OCI-LY7 (cell line): ENCODE measurements around the gene SASH1. TPM values are rescaled to one million over a fixed set of nuclear protein-coding genes. Genes with fewer than 3 reads are reported as not detected.

ENCODE experiments used
- BruUV-seq: library from RNA; stranded (reverse); fragments of 400-500 nt; replicated peaks from 2 replicates; lab custom pipeline; 2021; lab: Mats Ljungman, UMichigan
- CTCF ChIA-PET: fragments of 300-600 bp; sonication (Branson Sonifier 250); formaldehyde crosslinking; loops from one replicate; lab custom pipeline; 2022; ENCODE audit warnings: antibody characterized with exemption; ENCODE audit not compliant: unreplicated experiment; lab: Charles Lee
- POLR2A ChIA-PET: fragments of 300-600 bp; sonication (Branson Sonifier 250); formaldehyde crosslinking; loops from one replicate; lab custom pipeline; 2022; ENCODE audit warnings: antibody characterized with exemption; lab: Charles Lee
- DNase-seq: peaks from one replicate; pipeline ENCODE4 v3.0.0-alpha.2; 2015; ENCODE audit warnings: low spot score
- H2AFZ ChIP-seq: fragments of 200-600 bp; sonication (generic), shearing (Covaris generic); 2 replicates; pipeline ENCODE4 v1.6.1; 2014; ENCODE audit warnings: mild to moderate bottlenecking, antibody characterized with exemption, low read length, moderate library complexity
- H3K27ac ChIP-seq: fragments of 200-600 bp; sonication (generic); 2 replicates; pipeline ENCODE4 v1.5.1; 2014; ENCODE audit warnings: mixed run types, low read depth, mild to moderate bottlenecking, moderate library complexity, low read length, inconsistent platforms; ENCODE audit not compliant: poor library complexity, severe bottlenecking
- H3K36me3 ChIP-seq: fragments of 200-600 bp; sonication (generic); 2 replicates; pipeline ENCODE4 v1.6.1; 2014; ENCODE audit warnings: mild to moderate bottlenecking, antibody characterized with exemption, low read length, moderate library complexity, mixed read lengths; ENCODE audit not compliant: insufficient read depth
- H3K4me1 ChIP-seq: fragments of 200-600 bp; sonication (generic); 2 replicates; pipeline ENCODE4 v1.5.1; 2014; ENCODE audit warnings: mild to moderate bottlenecking, low read length; ENCODE audit not compliant: insufficient read depth, poor library complexity, severe bottlenecking
- H3K4me2 ChIP-seq: fragments of 200-600 bp; sonication (generic); 2 replicates; pipeline ENCODE4 v1.6.1; 2014; ENCODE audit warnings: mild to moderate bottlenecking, low read length
- H3K4me3 ChIP-seq: fragments of 200-600 bp; sonication (generic); 2 replicates; pipeline ENCODE4 v1.5.1; 2014; ENCODE audit warnings: mild to moderate bottlenecking, low read depth, low read length; ENCODE audit not compliant: poor library complexity, severe bottlenecking
- H3K79me2 ChIP-seq: fragments of 200-600 bp; sonication (generic); 2 replicates; pipeline ENCODE4 v1.6.1; 2016; ENCODE audit warnings: low read depth, mild to moderate bottlenecking, low read length, moderate library complexity, mixed read lengths; ENCODE audit not compliant: insufficient read depth
- H3K9me2 ChIP-seq: fragments of 200-600 bp; sonication (generic); 2 replicates; pipeline ENCODE4 v1.6.1; 2016; ENCODE audit warnings: mild to moderate bottlenecking, low read length, mixed read lengths; ENCODE audit not compliant: insufficient read depth
- H3K9me3 ChIP-seq: fragments of 200-600 bp; sonication (generic); 2 replicates; pipeline ENCODE4 v1.6.1; 2014; ENCODE audit warnings: mild to moderate bottlenecking, mixed run types, low read length, mixed read lengths
- H4K20me1 ChIP-seq: fragments of 200-600 bp; sonication (generic); 2 replicates; pipeline ENCODE4 v1.6.1; 2014; ENCODE audit warnings: mild to moderate bottlenecking, antibody characterized with exemption, low read length, moderate library complexity, mixed read lengths; ENCODE audit not compliant: insufficient read depth
- CTCF ChIP-seq: fragments of 200-600 bp; sonication (generic); conservative IDR thresholded peaks from 2 replicates; pipeline ENCODE4 v1.5.1; 2014; ENCODE audit warnings: mild to moderate bottlenecking, antibody characterized with exemption, low read length, moderate library complexity, mixed read lengths
- EZH2phosphoT487 ChIP-seq: fragments of 200-600 bp; sonication (generic); IDR thresholded peaks from 2 replicates; pipeline ENCODE4 v1.6.1; 2018; ENCODE audit warnings: low read depth, borderline replicate concordance, mild to moderate bottlenecking, mixed run types, antibody characterized with exemption, low read length, moderate library complexity, mixed read lengths
- intact Hi-C: fragments of 100-400 bp; cut with micrococcal nuclease; formaldehyde crosslinking; loops from one replicate; pipeline ENCODE4 v1.10.0; 2022; ENCODE audit not compliant: unreplicated experiment
- total RNA-seq, 2 experiments: library from RNA; depleted of rRNA in 1 of 2; stranded (reverse); fragments of >200 nt in 1 of 2; shearing (Covaris generic) in 1 of 2; gene quantifications; 2 replicates each; pipeline ENCODE4 v1.2.3, GENCODE V29; 2014 to 2022

SASH1 gene
- total RNA-seq, 2 experiments from 2014 or later = not detected

GRCh38 chr6:148493424-148493823 lies 150.8 kb downstream of the SASH1 start:
- no peaks in the 10 kb centered on the region for H4K20me1 ChIP-seq
- no peaks in the 10 kb centered on the region for H3K9me3 ChIP-seq
- no peak overlapping the region for H2AFZ ChIP-seq
- no peaks in the 10 kb centered on the region for H3K79me2 ChIP-seq
- H3K4me3 ChIP-seq = no peak overlapping the region
- H3K36me3 ChIP-seq = no peaks in the 10 kb centered on the region
- H3K27ac ChIP-seq = no peak overlapping the region
- H3K4me1 ChIP-seq = no peaks in the 10 kb centered on the region
- no peak overlapping the region for H3K4me2 ChIP-seq
- no peaks in the 10 kb centered on the region for H3K9me2 ChIP-seq
- no peak for TF ChIP-seq CTCF
- no peak for TF ChIP-seq EZH2phosphoT487
- BruUV-seq = no TSS peak
- CTCF ChIA-PET = no interaction called here
- intact Hi-C loops = no loop called here
- POLR2A ChIA-PET = interaction anchor here (0.7 to 1.0 kb wide), 2 partner anchors 9 to 209 kb away, joined by 3 read pairs; no protein-coding TSS in a partner anchor
- DNase-seq = no peak

- Histone ChIP-seq H2AFZ (no peak overlapping the region), H3K27ac (no peak overlapping the region), H3K36me3 (no peaks in the 10 kb centered on the region), H3K4me1 (no peaks in the 10 kb centered on the region), H3K4me2 (no peak overlapping the region), H3K4me3 (no peak overlapping the region), H3K9me3 (no peaks in the 10 kb centered on the region), H3K9me2 (no peaks in the 10 kb centered on the region), H3K79me2 (no peaks in the 10 kb centered on the region), H4K20me1 (no peaks in the 10 kb centered on the region)
- TF ChIP-seq CTCF = no peak
- TF ChIP-seq EZH2phosphoT487 = no peak
- DNase-seq = no peak
- POLR2A ChIA-PET = interaction anchor here (0.7 to 1.0 kb wide), 2 partner anchors 10 to 208 kb away, joined by 3 read pairs; no protein-coding TSS in a partner anchor
- BruUV-seq = no TSS peak
- intact Hi-C loops = no loop called here
- CTCF ChIA-PET = no interaction called here
Observed at GRCh38 chr6:148494226-148494625, 151.6 kb downstream of the SASH1 start.

GRCh38 chr6:148495029-148495428 lies 152.4 kb downstream of the SASH1 start:
- Histone ChIP-seq H4K20me1 (no peaks in the 10 kb centered on the region), H3K4me1 (no peaks in the 10 kb centered on the region), H3K79me2 (no peaks in the 10 kb centered on the region), H3K36me3 (no peaks in the 10 kb centered on the region), H3K27ac (no peak overlapping the region), H3K4me2 (no peak overlapping the region), H3K9me2 (no peaks in the 10 kb centered on the region), H3K9me3 (no peaks in the 10 kb centered on the region), H2AFZ (no peak overlapping the region), H3K4me3 (no peak overlapping the region)
- intact Hi-C loops = no loop called here
- no TSS peak for BruUV-seq
- DNase-seq = no peak
- POLR2A ChIA-PET = interaction anchor here (0.7 to 0.8 kb wide), 2 partner anchors 29 to 472 kb away, joined by 3 to 4 read pairs; no protein-coding TSS in a partner anchor
- TF ChIP-seq EZH2phosphoT487 (no peak), CTCF (no peak)
- CTCF ChIA-PET = no interaction called here
